ENCODE data around the gene HOXC11. TPM values are rescaled to one million over a fixed set of nuclear protein-coding genes. Genes with fewer than 3 reads are reported as not detected.

The HOXC11 gene
- total RNA-seq, 3 donors from 2014 or later (not counting 1 experiment from before 2014, with no cell fraction given) = not detected

GRCh38 chr12:53972152-53972702 is 699 bp upstream of the HOXC11 start:
- ATAC-seq = no peak
- H3K4me1 ChIP-seq (ENCODE audit: control insufficient read depth, insufficient read depth, low read length) = peaks cover 29% of the 10 kb centered on the region
- Mint-ChIP-seq H3K36me3 (no peaks in the 10 kb centered on the region), H3K4me1 (peaks cover 13 to 29% of the 10 kb centered on the region in 2 donors), H3K4me3 (peak overlapping the region; percentile 17), H3K9me3 (no peaks in the 10 kb centered on the region), H3K27ac (no peak overlapping the region), H3K27me3 (ENCODE audit: low read depth in 2 of 2) (peaks cover 81 to 88% of the 10 kb centered on the region in 2 donors)
- no peak for TF ChIP-seq CTCF (IDR thresholded peaks at IDR 0.05)
- H3K4me3 ChIP-seq (ENCODE audit: low read length) = no peak overlapping the region
- intact Hi-C loops (cut with micrococcal nuclease) = no loop called here
- no peak for DNase-seq
- H3K27ac ChIP-seq (ENCODE audit: low read length) = no peak overlapping the region
- H3K9me3 ChIP-seq (ENCODE audit: control insufficient read depth, insufficient read depth, low read length) = peaks cover 5% of the 10 kb centered on the region
- H3K36me3 ChIP-seq (ENCODE audit: control insufficient read depth, insufficient read depth, low read length) = no peaks in the 10 kb centered on the region
- 35% methylated on average over 8 of the region's 9 CpGs for WGBS (ENCODE audit: insufficient coverage)
- H3K27me3 ChIP-seq (ENCODE audit: control insufficient read depth, insufficient read depth, low read length) = peaks cover 95% of the 10 kb centered on the region

GRCh38 chr12:53973236-53974042 is 513 bp downstream of the HOXC11 start:
- Histone ChIP-seq H3K9me3 (ENCODE audit: control insufficient read depth, insufficient read depth, low read length) (peaks cover 5% of the 10 kb centered on the region), H3K27me3 (ENCODE audit: control insufficient read depth, insufficient read depth, low read length) (peaks cover 91% of the 10 kb centered on the region), H3K27ac (ENCODE audit: low read length) (no peak overlapping the region), H3K4me3 (ENCODE audit: low read length) (no peak overlapping the region), H3K36me3 (ENCODE audit: control insufficient read depth, insufficient read depth, low read length) (no peaks in the 10 kb centered on the region), H3K4me1 (ENCODE audit: control insufficient read depth, insufficient read depth, low read length) (peaks cover 32% of the 10 kb centered on the region)
- Mint-ChIP-seq H3K27me3 (ENCODE audit: low read depth in 2 of 2) (peaks cover 81 to 84% of the 10 kb centered on the region in 2 donors), H3K27ac (peak overlapping the region in 1 of 2 donors; percentile 75), H3K4me1 (peaks cover 18 to 31% of the 10 kb centered on the region in 2 donors), H3K36me3 (no peaks in the 10 kb centered on the region), H3K9me3 (no peaks in the 10 kb centered on the region), H3K4me3 (peak overlapping the region; percentile 84)
- TF ChIP-seq CTCF (IDR thresholded peaks at IDR 0.05) = no peak
- intact Hi-C loops (cut with micrococcal nuclease) = no loop called here
- ATAC-seq (peak in 2 of 3 donors; percentile 16 to 31), DNase-seq (peak in 1 of 2 donors; percentile 46)
- WGBS (ENCODE audit: insufficient coverage) = 7% methylated on average over 67 of the region's 71 CpGs

- TF ChIP-seq CTCF (IDR thresholded peaks at IDR 0.05) = no peak
- 3% methylated on average over 58 of the region's 63 CpGs for WGBS (ENCODE audit: insufficient coverage)
- no peak within 1 kb of the TSS for H3K27ac ChIP-seq (ENCODE audit: low read length)
- no peaks in the 10 kb centered on the region for H3K36me3 ChIP-seq (ENCODE audit: control insufficient read depth, insufficient read depth, low read length)
- peaks cover 5% of the 10 kb centered on the region for H3K9me3 ChIP-seq (ENCODE audit: control insufficient read depth, insufficient read depth, low read length)
- peaks cover 18 to 31% of the 10 kb centered on the region in 2 donors for H3K4me1 Mint-ChIP-seq
- intact Hi-C loops (cut with micrococcal nuclease) = loop anchor here (5.0 kb wide), 1 partner anchor 38 kb away; no protein-coding TSS in a partner anchor
- H3K4me1 ChIP-seq (ENCODE audit: control insufficient read depth, insufficient read depth, low read length) = peaks cover 32% of the 10 kb centered on the region
- peak within 1 kb of the TSS; percentile 82 for H3K4me3 Mint-ChIP-seq
- H3K27me3 ChIP-seq (ENCODE audit: control insufficient read depth, insufficient read depth, low read length) = peaks cover 90% of the 10 kb centered on the region
- ATAC-seq = peak; percentile 38 to 72 (median 70)
- DNase-seq = peak in 1 of 2 donors; percentile 65
- H3K36me3 Mint-ChIP-seq = no peaks in the 10 kb centered on the region
- no peak within 1 kb of the TSS for H3K27ac Mint-ChIP-seq
- H3K4me3 ChIP-seq (ENCODE audit: low read length) = peak within 1 kb of the TSS; percentile 12
- no peaks in the 10 kb centered on the region for H3K9me3 Mint-ChIP-seq
- peaks cover 81 to 83% of the 10 kb centered on the region in 2 donors for H3K27me3 Mint-ChIP-seq (ENCODE audit: low read depth in 2 of 2)
These were observed 1.4 kb downstream of the HOXC11 start, which contains the start of gene HOTAIR for GRCh38 chr12:53974084-53975063. Gene HOTAIR, minus strand, starts transcription at chr12:53974954.

Data from natural killer cell (primary cell).